ENCODE measurements around the gene LAD1.

The LAD1 gene

GRCh38 chr1:201346337-201346939 is 52.7 kb downstream of the LAD1 start:
- no peak for DNase-seq

- no peak for DNase-seq
Observed at GRCh38 chr1:201345081-201345355, 54.1 kb downstream of the LAD1 start.

- DNase-seq: no peak
Observed at GRCh38 chr1:201344206-201345080, 54.7 kb downstream of the LAD1 start.

- no peak for DNase-seq
Observed at GRCh38 chr1:201341377-201341776, 57.7 kb downstream of the LAD1 start.

GRCh38 chr1:201336711-201337450 is 62.2 kb downstream of the LAD1 start:
- DNase-seq: no peak

- no peak for DNase-seq
Observed at GRCh38 chr1:201335901-201336300, 63.2 kb downstream of the LAD1 start.

- no peak for DNase-seq
Observed at GRCh38 chr1:201335174-201335870, 63.8 kb downstream of the LAD1 start.

GRCh38 chr1:201334325-201335173 is 64.6 kb downstream of the LAD1 start:
- no peak for DNase-seq

GRCh38 chr1:201332616-201333335 is 66.3 kb downstream of the LAD1 start:
- DNase-seq: no peak

GRCh38 chr1:201332021-201332420 is 67.1 kb downstream of the LAD1 start:
- DNase-seq: no peak

- no peak for DNase-seq
Observed at GRCh38 chr1:201331166-201331565, 68.0 kb downstream of the LAD1 start.
